Measurements from ENCODE around the gene APP.

GRCh38 chr21:25885405-25885804 is 285.2 kb downstream of the APP start:
- TF ChIP-seq POLR2A (IDR thresholded peaks at IDR 0.05) = no peak
- TF ChIP-seq CTCF (IDR thresholded peaks at IDR 0.05) = no peak
- TF ChIP-seq POLR2AphosphoS5 (IDR thresholded peaks at IDR 0.05) = no peak
- no peak for TF ChIP-seq EP300 (IDR thresholded peaks at IDR 0.05)
